H1 (cell line): ENCODE results near the gene KIZ.
"Not testable (repeated sequence)": the region's sequence is repeated elsewhere in the genome, so short reads cannot be mapped to it uniquely, and the experiment has no call there.

Experiments
- EZH2 ChIP-seq: fragments of 200-600 bp; sonication (generic); IDR thresholded peaks from 2 replicates; pipeline ENCODE4 v1.7.1; 2012; ENCODE audit warnings: low read depth, mild to moderate bottlenecking, moderate library complexity, low read length, inconsistent platforms; ENCODE audit not compliant: severe bottlenecking
- JUND ChIP-seq: IDR thresholded peaks from 2 replicates; pipeline ENCODE4 v1.6.1; 2011; ENCODE audit warnings: mild to moderate bottlenecking, improper control_type of control experiment, low read length
- MAFK ChIP-seq: IDR thresholded peaks from 2 replicates; pipeline ENCODE4 v1.6.1; 2012; ENCODE audit warnings: low read depth, mild to moderate bottlenecking, improper control_type of control experiment, low read length
- MAX ChIP-seq: IDR thresholded peaks from 2 replicates; pipeline ENCODE4 v1.6.1; 2012; ENCODE audit warnings: inconsistent platforms
- POLR2A ChIP-seq, 2 experiments: IDR thresholded peaks; 1 replicate in 1 of 2; 2 replicates in 1 of 2; pipeline ENCODE4 v1.6.1; 2011; ENCODE audit warnings: low read depth in 2 of 2, low read length in 2 of 2, mild to moderate bottlenecking in 2 of 2; ENCODE audit errors: control extremely low read depth in 1 of 2
- POLR2AphosphoS5 ChIP-seq: IDR thresholded peaks from 2 replicates; pipeline ENCODE4 v1.6.1; 2011; ENCODE audit warnings: low read depth, low read length
- SIRT6 ChIP-seq: IDR thresholded peaks from one replicate; pipeline ENCODE4 v1.7.1; 2012; ENCODE audit warnings: low read length, inconsistent platforms
- TBP ChIP-seq: IDR thresholded peaks from 2 replicates; pipeline ENCODE4 v1.6.1; 2011; ENCODE audit warnings: low read depth, low read length, improper control_type of control experiment
- YY1 ChIP-seq: IDR thresholded peaks from 2 replicates; pipeline ENCODE4 v1.6.1; 2011; ENCODE audit warnings: low read depth, mild to moderate bottlenecking, low read length
- TF ChIP-seq, protein P1 (sequence below), 3 experiments: IDR thresholded peaks; 1 replicate in 2 of 3; 2 replicates in 1 of 3; pipeline versions ENCODE4 v1.5.1 to v1.6.1; 2011; ENCODE audit warnings: low read length in 3 of 3, mild to moderate bottlenecking in 3 of 3, inconsistent platforms in 2 of 3, low read depth in 1 of 3, moderate library complexity in 1 of 3; ENCODE audit not compliant: insufficient read depth in 1 of 3; ENCODE audit errors: control extremely low read depth in 1 of 3

- not testable (repeated sequence) for TF ChIP-seq EZH2; SIRT6; JUND; POLR2A (IDR thresholded peaks at IDR 0.05; ENCODE audit: control extremely low read depth in 1 of 2, low read depth in 2 of 2, low read length in 2 of 2); TBP; POLR2AphosphoS5; MAFK; MAX; YY1
- TF ChIP-seq, protein P1, sequence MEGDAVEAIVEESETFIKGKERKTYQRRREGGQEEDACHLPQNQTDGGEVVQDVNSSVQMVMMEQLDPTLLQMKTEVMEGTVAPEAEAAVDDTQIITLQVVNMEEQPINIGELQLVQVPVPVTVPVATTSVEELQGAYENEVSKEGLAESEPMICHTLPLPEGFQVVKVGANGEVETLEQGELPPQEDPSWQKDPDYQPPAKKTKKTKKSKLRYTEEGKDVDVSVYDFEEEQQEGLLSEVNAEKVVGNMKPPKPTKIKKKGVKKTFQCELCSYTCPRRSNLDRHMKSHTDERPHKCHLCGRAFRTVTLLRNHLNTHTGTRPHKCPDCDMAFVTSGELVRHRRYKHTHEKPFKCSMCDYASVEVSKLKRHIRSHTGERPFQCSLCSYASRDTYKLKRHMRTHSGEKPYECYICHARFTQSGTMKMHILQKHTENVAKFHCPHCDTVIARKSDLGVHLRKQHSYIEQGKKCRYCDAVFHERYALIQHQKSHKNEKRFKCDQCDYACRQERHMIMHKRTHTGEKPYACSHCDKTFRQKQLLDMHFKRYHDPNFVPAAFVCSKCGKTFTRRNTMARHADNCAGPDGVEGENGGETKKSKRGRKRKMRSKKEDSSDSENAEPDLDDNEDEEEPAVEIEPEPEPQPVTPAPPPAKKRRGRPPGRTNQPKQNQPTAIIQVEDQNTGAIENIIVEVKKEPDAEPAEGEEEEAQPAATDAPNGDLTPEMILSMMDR (IDR thresholded peaks at IDR 0.05; ENCODE audit: control extremely low read depth in 1 of 3, insufficient read depth in 1 of 3, low read depth in 1 of 3, low read length in 3 of 3): not testable (repeated sequence)
Observed at GRCh38 chr20:21247603-21248095, 121.8 kb downstream of the KIZ start.
